Skeletal muscle satellite cell (primary cell): Measurements from ENCODE around the gene OR10A6. TPM values are rescaled to one million over a fixed set of nuclear protein-coding genes. Genes with fewer than 3 reads are reported as not detected.

Experiments
- H3K27me3 ChIP-seq: 2 replicates; pipeline ENCODE4 v1.7.0; 2013; ENCODE audit warnings: low read length; ENCODE audit not compliant: control insufficient read depth, insufficient read depth
- H3K36me3 ChIP-seq: 2 replicates; pipeline ENCODE4 v1.7.0; 2013; ENCODE audit warnings: mild to moderate bottlenecking, control low read depth, low read length; ENCODE audit not compliant: insufficient read depth
- H3K4me1 ChIP-seq: 2 replicates; pipeline ENCODE4 v1.7.0; 2013; ENCODE audit warnings: low read length; ENCODE audit not compliant: control insufficient read depth, insufficient read depth
- H3K4me2 ChIP-seq: 2 replicates; pipeline ENCODE4 v1.7.0; 2013; ENCODE audit warnings: mild to moderate bottlenecking, low read length
- H3K4me3 ChIP-seq: 2 replicates; pipeline ENCODE4 v1.7.0; 2013; ENCODE audit warnings: low read length
- H3K9ac ChIP-seq: 2 replicates; pipeline ENCODE4 v1.7.0; 2013; ENCODE audit warnings: mild to moderate bottlenecking, low read depth, low read length, moderate library complexity
- H3K9me3 ChIP-seq: replicated peaks from 2 replicates; pipeline ENCODE4 v1.7.0; 2013; ENCODE audit warnings: mild to moderate bottlenecking, control low read depth, low read length
- small RNA-seq: library from RNA; depleted of rRNA; stranded (forward); fragments of <200 nt; gene quantifications from one replicate; pipeline ENCODE3, GENCODE V24; 2012

The OR10A6 gene

GRCh38 chr11:7896009-7896785 lies 34.9 kb downstream of the OR10A6 start:
- Histone ChIP-seq H3K27me3 (no peaks in the 10 kb centered on the region), H3K4me1 (peaks cover 24% of the 10 kb centered on the region), H3K9me3 (no peaks in the 10 kb centered on the region), H3K4me2 (no peak overlapping the region), H3K36me3 (no peaks in the 10 kb centered on the region), H3K9ac (no peak overlapping the region), H3K4me3 (no peak overlapping the region)

GRCh38 chr11:7894251-7894650 lies 36.8 kb downstream of the OR10A6 start:
- Histone ChIP-seq H3K36me3 (no peaks in the 10 kb centered on the region), H3K9me3 (no peaks in the 10 kb centered on the region), H3K27me3 (no peaks in the 10 kb centered on the region), H3K4me3 (no peak overlapping the region), H3K9ac (no peak overlapping the region), H3K4me2 (no peak overlapping the region), H3K4me1 (peaks cover 39% of the 10 kb centered on the region)

- Histone ChIP-seq H3K27me3 (no peaks in the 10 kb centered on the region), H3K36me3 (no peaks in the 10 kb centered on the region), H3K4me3 (no peak overlapping the region), H3K4me2 (no peak overlapping the region), H3K9ac (no peak overlapping the region), H3K4me1 (peaks cover 39% of the 10 kb centered on the region), H3K9me3 (no peaks in the 10 kb centered on the region)
Observed at GRCh38 chr11:7893796-7894195, 37.3 kb downstream of the OR10A6 start.

- H3K4me3 ChIP-seq = no peak overlapping the region
- peak overlapping the region; percentile 74 for H3K9ac ChIP-seq
Observed at GRCh38 chr11:7892840-7893254, 38.2 kb downstream of the OR10A6 start.

GRCh38 chr11:7892059-7892699 lies 38.9 kb downstream of the OR10A6 start:
- H3K9ac ChIP-seq = peak overlapping the region; percentile 74

More at GRCh38 chr11:7892840-7893254, 38.2 kb downstream of the OR10A6 start:
- Histone ChIP-seq H3K27me3 (no peaks in the 10 kb centered on the region), H3K36me3 (no peaks in the 10 kb centered on the region), H3K4me2 (peak overlapping the region; percentile 71), H3K9me3 (no peaks in the 10 kb centered on the region), H3K4me1 (peaks cover 39% of the 10 kb centered on the region)

DNA sequence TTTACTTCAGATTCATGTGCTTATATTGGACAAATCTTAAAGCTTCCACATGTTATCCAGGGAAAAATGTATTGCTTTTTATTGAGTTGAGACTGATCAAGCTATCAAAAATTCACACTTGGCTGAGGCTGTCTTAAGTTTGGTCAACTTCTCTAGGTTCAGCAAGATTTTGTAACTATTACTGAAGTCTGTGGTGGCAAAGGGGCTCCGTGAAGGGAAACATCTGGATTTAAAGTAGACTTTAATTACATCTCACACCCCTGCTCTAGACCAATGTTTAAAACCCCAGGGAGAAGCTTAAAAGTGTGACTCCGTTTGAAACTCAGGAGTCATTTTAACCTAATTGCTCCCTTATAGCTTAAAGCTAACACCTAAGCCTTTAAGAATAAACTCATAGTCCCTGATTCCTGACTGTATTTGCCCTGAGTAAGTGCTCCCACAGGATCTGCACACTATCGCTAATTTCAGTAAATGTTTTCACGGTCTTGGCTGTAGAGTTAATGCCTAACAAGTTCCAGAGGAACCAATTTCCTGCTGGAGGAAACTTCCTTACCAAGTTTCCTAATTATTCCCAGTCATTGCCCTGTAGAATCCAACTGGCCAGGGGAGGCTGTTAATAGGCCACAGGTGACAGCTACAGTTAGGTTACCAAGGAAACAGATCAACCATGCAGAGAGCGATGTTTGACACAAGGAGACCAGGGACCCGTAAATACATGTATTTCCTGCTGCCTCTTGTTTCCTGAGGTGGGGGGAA lies 40.5 kb downstream of the OR10A6 start:
- Histone ChIP-seq H3K4me3 (no peak overlapping the region), H3K36me3 (no peaks in the 10 kb centered on the region), H3K27me3 (no peaks in the 10 kb centered on the region), H3K9ac (no peak overlapping the region), H3K4me2 (peak overlapping the region; percentile 57), H3K9me3 (no peaks in the 10 kb centered on the region), H3K4me1 (peaks cover 34% of the 10 kb centered on the region)

More at GRCh38 chr11:7892059-7892699, 38.9 kb downstream of the OR10A6 start:
- Histone ChIP-seq H3K4me2 (peak overlapping the region; percentile 71), H3K9me3 (no peaks in the 10 kb centered on the region), H3K4me1 (peaks cover 39% of the 10 kb centered on the region), H3K27me3 (no peaks in the 10 kb centered on the region), H3K36me3 (no peaks in the 10 kb centered on the region), H3K4me3 (peak overlapping the region; percentile 49)

DNA sequence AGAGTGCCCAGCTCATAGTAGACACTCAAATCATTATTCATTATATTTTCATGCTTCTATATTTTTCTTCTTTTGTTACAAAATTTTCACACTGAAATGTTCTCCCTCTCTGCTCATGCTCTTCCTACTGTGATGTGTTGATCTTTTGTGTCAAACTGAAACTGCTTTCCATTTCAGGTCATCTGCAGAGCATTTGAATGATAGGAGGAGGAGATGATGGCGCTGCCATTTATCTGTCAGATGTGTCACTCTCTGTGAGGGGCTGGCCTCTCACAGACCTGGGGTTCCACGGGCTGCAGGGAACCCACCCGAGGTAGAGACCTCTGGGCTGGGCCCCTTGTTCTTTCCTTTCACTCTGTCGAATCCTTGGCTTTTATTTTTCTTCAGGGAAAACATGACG lies 41.1 kb downstream of the OR10A6 start:
- H3K9ac ChIP-seq = no peak overlapping the region
- H3K9me3 ChIP-seq = no peaks in the 10 kb centered on the region
- peaks cover 34% of the 10 kb centered on the region for H3K4me1 ChIP-seq
- H3K27me3 ChIP-seq = no peaks in the 10 kb centered on the region
- peak overlapping the region; percentile 57 for H3K4me2 ChIP-seq
- H3K4me3 ChIP-seq = no peak overlapping the region
- H3K36me3 ChIP-seq = no peaks in the 10 kb centered on the region

DNA sequence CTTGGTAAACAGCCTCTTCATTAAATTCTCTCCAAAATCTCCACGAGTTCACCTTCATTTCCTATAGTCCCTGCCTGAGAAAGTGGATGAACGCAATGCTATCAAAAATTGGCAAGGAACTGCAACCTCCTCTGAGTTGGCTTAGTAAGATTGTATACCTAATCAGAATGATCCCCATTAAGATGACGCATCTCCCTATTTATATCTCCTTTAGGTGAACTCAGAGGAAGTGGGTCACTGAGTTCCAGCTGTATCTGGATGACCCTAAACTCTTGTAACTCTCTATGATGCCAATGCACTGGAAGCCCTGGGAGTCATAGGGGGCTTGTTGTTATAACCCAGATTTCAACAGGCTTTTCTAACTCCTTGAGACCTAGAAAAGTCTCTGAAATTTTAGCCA lies 48.2 kb downstream of the OR10A6 start:
- no peaks in the 10 kb centered on the region for H3K36me3 ChIP-seq
- H3K9me3 ChIP-seq = no peaks in the 10 kb centered on the region
- H3K27me3 ChIP-seq = no peaks in the 10 kb centered on the region
- no peak overlapping the region for H3K9ac ChIP-seq
- H3K4me1 ChIP-seq = no peaks in the 10 kb centered on the region
- no peak overlapping the region for H3K4me3 ChIP-seq
- no peak overlapping the region for H3K4me2 ChIP-seq

Small RNAs within 50 kb of the gene (small RNA-seq; reads per million reads assigned to genes)
- gene COX6CP5 = not detected
- gene RNU6-943P = not detected
